Right hindlimb (tissue), 1 donor: ENCODE measurements around the gene RAD51B.
A peak's percentile ranks its signal among the peaks of the same experiment; 100 is the strongest.

Source experiments
- DNase-seq: peaks from one replicate; pipeline ENCODE4 v3.0.0-alpha.2; 2018

The RAD51B gene

DNA sequence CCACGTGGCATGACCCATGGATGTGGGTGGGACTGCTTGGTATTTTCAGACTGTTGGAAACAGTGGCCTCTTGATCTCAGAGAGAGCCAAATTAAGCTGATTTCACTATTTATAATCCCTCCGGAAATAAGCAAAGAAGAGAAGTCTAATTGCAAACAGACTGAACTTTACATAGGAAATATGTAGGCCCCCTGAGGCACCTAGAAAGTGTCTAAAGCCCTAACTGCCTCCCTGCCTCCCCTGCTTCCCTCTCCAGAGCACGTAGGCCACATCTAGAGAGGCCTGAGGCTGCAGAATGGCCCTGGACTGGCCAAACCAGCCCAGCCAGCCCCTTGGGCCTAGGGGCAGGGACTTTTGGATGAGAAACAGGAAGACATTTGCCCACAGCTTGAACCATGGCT lies 849.5 kb downstream of the RAD51B start:
- DNase-seq, result peak; percentile 29

DNA sequence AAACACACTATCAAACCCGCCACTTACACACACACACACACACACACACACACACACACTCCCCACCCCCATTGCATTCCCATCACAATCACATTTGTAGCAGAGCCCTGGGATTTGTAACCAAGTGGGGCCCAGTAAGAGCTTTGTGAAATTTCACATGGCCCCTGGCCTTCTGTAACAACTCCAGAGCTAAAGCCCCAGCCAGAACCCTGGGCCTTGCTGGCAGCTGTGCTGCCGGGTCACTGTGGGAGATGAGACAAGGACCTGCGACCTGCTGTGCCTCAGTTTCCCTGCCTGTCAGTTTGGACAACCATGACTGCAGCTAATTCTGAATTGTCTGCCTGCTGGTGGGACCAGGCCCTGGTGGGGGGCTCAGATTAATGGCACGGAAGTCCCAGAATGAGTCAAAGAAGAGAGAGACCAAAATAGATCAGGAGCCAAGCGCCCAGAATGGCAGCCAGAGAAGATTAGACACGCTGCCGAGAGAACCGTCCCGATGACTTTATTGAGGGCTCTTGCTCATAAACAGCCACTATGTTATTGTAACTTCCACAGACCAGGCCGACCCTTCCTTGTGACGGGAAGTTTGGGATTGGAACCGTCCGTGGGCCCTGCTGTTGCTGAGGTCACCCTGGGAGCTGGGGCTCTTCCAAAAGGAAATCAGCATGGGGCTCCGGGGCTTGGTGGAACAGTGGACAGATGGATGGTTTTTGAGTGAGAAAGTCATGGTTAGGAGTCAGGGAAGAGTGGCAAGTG lies 850.2 kb downstream of the RAD51B start:
- DNase-seq, result peak; percentile 63

DNA sequence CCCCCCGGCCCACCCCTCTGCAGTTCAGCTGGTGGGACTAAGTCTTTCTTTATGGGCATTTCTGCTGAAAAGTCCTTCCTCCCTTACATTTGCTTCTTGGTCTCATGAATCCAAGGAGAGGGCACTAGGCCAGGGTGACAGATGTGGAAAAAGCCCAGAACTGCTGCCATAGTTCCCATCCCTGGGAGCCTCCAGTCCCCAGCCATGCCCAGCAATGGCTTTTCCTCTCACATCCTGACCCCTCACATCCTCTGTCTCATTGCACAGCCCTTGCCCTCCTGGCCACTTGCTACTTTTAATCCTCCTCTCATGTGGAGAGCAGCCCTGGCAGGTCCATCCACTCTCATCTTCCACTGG lies 850.8 kb downstream of the RAD51B start:
- DNase-seq, result peak; percentile 61

DNA sequence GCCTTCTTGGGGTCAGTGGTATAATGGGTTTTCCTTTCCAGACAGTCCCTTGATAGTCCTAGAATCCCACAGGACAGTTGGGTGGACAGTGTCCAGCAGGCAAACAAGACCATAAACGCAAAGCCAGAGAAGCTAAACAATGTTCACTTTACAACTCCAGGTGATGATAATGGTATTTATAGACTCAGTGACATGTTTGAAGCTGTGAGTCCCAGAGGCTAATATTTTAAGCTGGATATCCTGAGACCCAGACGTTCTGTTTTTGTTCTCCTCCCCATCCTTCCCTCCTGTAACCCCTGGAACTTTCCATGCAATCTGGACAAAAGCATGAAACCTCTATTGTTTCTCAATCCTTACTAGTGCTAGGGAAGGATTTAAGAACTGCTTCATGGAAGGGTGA lies 852.3 kb downstream of the RAD51B start:
- no peak for DNase-seq

DNA sequence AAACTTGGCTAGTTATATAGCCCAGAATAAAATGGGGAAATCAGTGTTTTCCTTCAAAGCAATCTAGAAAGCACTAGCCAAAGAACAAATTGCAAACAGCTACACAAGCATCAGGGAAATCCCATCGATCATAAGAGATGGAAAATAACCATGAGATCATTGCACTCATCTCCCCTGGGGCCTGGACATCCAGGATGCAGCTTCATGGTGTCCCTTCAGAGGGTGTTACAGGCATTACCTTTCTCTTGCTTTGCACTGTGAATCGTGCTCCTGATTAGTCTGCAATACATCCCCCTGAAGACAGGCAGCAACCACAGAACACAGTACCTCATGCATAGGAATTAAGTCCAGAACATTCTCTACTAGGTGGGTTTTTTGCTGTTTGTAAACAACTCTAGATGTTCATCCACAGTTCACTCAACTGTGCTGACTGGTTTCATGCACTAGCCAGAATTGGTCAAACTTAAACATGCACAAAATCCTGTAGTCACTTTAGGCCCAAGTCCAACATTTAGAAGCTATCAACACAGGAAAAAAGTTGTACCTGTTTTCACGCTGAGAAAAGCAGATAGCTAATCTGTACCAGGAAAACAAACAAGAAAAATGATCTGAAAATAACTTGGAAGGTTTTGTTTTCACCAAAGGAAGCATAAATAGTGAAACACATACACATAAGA lies 853.2 kb downstream of the RAD51B start:
- no peak for DNase-seq

DNA sequence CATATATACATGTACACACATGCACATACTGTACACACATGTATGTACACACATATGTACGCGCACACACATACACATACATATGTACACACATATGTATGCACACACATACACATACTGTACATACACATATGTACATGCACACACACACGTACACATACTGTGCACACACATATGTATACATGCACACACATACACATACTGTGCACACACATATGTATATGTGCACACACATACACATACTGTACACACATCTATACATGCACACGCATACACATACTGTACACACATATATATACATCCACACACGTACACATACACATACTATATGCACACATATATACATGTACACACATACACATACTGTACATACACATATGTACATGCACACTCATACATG lies 853.9 kb downstream of the RAD51B start:
- DNase-seq, result no peak

DNA sequence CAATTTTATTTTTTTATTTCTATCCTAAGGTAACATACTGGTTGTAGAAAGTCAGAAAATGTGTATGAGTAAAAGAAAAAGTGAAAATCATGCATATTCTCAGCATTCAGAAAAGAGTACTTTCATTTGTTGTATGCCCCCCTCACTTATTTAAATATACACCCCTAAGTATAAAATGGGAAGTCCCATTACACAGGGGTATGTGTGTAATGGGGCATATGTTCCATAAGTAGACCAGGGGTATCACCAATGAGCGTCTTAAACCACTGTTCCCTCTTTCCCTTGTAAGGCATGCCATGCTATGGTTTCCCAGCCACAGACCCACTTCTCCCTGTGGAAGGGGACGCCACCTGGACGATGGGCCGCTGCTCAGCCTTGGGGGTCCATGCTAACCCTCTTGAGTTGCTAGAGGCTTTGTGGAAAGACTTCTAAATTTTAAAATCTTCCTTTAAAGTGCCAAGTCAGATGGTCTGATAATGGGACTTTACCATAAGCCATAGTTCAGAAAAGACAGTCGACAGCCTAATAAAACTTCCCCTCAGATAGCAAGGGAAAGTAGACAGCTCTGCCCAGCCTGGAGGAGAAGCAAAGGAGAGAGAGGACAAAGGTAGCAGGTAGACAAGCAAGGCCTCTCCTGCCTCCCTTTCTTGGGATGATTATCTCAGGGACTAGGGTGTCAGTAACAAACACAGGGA lies 855.1 kb downstream of the RAD51B start:
- DNase-seq, result no peak

DNA sequence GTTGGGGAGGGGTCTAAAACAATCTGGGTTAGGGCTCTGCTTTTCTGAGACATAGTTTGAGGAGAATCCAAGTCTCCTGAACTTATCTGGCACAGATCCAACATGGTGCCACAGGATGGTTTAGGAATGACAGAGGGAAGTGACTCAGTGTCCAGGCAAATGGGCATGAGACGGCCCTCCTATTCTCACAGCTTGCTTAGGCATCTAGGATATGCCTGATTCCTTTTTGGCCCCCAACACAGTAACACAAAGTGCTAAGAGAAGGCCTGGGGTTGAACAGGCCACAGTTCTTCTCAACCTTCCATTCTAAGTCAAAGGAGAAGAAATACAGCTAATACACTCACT lies 855.6 kb downstream of the RAD51B start:
- no peak for DNase-seq

DNA sequence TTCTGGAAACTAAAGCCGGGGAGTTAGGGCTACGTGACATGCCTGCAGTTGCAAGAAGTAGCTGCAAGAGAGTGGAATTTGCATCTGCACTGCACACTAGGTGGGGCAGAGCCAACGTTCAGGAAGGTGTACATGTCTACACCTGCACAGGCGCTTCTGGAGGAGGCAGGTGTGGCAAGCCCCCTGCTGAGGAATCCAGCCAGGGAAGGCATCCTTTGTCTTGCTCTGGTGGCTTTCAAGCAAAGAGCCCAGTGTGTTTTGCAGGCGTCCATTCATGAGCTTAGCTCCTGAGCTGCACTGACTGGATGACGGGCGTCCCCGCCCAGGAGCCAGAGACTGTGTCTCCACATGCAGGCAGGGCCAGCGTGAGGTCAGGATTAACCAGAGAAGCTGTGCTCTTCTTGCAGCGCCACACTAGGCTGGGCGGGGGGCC lies 856.9 kb downstream of the RAD51B start:
- DNase-seq, result no peak

DNA sequence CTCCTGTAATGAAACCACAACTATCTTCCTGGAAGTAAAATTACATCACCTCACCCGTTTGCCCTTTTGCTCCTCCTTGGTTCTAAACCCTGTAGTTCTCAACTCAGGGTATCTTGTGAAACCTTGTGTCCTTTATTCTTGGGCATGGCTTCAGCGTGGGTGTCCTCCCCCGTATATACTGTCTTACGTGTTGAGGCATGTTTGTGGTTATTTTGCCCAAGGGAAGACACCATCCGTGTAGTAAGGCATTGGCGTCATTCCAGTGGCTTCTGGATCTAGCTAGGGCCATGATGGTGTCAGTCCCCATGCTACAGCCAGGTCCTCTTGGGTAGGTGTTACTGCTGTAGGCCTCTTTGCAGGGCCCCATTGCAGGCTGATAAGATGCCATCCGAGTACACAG lies 857.9 kb downstream of the RAD51B start:
- DNase-seq, result no peak

DNA sequence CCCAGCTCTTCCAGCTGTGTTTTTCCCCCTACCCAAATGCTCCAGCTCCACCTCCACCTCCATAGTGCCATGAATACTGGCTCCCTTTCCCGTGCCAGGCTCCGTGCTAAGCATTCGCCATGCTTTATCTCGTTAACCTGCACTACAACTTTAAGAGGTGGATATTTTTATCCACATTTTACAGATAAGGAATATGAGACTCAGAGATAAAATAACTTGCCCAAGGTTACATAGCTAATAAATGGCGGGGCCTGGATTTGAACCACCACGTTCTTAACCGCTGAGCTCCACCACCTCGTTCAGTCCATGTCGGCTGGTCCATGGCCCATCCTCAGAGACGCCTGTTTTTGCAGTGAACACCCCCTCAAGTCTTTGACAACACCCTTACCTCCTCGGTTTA lies 858.3 kb downstream of the RAD51B start:
- DNase-seq, result no peak

DNA sequence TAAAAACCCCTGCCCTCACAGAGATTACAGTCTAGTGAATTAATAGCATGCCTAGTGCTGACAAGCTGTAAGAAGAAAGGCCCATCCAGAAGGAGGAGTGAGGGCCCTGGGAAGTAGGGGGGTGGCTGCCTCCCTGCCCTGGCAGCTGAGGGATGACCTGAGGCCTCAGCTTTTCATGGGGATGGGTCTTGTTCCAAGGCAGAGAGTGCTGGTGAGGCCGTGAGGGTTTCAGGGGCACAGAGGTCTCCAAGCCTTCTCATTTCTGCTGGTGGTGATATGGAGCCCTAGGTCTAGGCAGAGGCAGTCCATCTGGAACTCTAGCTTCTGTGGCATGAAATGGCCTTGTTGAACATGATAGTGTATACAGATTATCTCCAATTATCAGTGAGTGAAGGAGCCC lies 858.9 kb downstream of the RAD51B start:
- no peak for DNase-seq

DNA sequence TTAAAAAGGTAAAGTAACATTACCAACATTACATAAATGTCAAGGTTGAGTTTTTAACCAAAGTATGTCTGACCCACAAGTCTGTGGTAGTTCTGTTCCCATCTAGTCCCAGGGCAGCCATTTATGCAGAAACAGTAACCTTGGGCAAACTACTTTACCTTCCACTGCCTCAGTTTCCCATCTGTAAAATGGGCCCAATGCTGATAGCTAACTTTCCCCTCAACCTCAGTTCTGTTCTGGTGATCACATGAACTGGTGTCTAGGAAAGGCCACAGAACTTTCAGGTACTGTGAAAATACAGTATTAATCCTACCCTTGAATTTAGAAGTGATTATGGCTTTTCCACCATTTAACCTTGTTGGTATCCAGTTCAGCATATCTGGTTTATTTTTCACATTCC lies 859.7 kb downstream of the RAD51B start:
- DNase-seq, result no peak

DNA sequence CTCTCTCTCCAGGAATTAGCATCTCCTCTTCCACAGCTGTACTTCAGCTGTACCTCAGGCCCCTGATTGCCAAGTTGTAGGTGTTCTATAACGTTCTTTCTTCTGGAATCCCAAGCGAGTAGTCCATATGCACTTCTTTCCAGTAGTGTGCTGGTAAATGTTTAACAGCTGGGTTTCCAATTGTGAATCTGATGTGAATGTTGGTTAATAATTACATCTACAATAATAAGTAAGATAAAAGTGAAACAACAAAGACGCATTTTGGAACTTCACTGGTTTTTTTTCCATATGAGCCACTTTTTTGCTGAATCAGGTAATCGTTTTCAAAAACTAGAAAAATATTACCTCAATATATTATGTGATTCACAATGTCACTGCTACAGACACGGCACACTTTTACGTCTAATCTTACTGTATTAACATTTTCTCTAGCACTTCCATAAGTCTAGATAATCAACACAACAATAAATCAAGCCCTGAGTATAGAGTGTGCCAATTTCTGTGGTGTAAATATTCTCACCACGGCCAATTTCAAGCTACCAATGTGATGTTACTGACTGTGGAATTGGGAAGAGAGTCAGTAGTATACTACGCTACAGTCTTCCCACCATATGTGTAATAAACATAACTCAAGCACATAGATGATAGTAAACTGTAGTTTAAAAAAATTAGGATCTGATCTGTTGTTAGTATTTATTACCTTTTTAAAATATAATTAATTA lies 860.3 kb downstream of the RAD51B start:
- no peak for DNase-seq

DNA sequence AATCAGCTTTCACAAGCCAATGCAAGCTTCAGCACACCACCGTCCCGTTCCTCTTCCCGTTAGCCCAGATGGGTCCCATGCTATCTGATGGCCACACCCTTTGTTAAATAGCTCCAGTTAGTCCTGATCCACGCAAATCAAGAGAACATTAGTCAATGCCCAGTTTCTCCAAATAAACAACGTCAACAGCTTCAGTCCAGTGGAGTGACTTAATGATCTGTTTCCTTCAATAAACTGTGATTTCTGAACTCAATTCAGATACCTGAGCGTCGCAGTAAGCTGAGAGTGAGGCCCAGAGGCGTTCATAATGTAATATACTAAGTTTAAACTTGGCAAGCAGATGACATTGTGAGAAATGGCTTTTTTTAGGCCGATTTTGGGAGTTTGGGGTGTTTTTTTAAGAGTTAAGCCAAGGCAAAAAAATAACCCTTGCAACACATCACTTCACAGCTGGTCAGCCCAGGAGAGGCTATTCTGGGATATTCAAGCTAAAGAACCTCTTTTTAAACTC lies 861.0 kb downstream of the RAD51B start:
- DNase-seq, result no peak

DNA sequence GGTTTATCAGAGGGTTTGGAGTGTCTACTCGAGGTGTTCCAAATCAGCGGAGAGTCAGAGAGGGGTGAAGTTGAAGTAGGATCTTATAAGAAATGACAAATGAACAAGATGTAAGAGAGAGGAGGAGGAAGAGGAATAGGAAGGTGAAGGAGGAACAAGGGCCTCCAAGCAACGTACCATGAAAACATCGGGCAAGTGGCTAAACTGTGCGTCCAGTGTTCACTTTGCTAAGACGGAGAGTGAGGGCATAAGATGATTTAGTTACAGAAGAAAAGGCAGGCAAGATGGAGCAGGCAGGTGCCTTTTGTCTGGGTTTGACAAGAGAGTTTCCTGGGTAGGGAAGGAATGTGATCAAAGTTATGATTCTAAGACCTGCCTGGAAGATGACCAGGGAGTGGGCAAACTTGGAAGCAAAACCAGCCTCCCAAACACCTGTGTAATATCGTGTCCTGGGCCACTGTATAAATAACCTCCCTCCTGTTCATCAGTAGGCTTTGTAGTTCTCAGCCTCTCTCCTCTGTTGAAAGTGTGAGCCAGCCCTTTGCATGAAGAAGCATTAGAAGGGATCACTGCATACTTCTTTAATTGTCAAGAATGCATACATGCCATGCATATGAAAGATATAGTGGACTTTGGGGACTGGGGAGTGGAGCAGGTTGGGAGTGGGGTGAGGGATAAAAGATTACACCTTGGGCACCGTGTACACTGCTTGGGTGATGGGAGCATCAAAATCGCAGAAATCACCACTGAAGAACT lies 861.9 kb downstream of the RAD51B start:
- DNase-seq, result no peak

DNA sequence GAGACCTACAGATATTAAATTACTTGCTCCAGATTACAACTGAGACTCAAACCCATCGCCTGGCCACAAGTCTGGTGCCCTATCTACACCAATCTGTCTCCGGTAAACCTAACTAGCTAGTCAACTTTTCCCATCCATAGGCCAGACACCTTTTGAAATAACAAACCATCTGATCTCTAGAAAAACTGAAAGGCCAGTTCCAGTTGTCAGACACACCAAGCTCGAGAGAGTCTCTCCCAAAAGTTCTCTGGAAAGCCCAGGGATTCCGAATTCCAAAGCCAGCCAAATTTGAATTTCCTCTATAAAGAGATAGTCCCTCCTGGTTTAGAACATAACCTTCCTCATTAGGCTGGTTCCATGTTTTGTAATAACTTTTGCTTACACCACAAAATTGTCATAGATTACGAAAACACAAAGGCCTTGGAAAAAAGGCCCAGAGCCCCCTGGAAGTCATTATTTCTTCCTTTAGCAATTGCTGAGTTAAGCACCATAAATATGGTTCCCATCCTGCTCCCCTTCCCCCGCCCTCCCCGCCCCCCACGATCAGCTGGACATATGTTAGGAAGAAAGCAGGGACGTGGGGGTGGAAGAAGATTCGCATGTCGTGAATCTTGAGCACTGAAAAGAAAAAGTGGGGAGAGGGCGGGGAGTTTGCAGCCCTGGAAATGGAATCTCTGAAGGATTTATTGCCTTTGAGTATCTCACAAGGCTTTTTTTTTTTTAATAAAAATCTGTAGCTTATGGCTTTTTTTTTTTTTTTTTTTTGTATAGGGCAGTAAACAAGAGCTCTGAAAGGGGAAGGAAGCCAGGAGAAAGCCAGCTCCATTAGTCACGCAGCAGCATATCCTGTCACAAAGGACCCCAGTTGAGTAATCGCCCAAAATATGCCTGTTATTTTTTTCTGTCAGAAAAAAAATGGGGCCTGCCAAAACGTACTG lies 862.9 kb downstream of the RAD51B start:
- DNase-seq, result peak; percentile 88

DNA sequence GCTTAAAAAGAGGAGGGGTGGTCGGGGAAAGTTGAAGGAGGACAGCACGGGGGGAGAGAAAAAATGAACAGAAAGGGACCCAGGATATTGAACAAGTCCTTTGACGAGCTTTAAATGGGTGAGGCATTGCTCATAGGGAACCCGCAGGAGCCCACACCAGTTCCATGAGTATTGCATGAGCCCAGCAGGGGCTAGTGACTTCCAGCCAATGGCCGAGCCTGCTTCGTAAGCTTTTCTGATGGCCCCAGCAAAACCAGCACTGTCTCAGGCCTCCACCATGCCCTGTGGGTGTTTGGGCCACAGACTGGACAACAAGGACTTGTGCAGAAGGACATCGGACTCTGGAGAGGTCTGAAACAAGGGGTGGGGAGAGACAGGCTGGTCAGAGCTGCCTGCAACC lies 863.7 kb downstream of the RAD51B start:
- DNase-seq, result no peak

DNA sequence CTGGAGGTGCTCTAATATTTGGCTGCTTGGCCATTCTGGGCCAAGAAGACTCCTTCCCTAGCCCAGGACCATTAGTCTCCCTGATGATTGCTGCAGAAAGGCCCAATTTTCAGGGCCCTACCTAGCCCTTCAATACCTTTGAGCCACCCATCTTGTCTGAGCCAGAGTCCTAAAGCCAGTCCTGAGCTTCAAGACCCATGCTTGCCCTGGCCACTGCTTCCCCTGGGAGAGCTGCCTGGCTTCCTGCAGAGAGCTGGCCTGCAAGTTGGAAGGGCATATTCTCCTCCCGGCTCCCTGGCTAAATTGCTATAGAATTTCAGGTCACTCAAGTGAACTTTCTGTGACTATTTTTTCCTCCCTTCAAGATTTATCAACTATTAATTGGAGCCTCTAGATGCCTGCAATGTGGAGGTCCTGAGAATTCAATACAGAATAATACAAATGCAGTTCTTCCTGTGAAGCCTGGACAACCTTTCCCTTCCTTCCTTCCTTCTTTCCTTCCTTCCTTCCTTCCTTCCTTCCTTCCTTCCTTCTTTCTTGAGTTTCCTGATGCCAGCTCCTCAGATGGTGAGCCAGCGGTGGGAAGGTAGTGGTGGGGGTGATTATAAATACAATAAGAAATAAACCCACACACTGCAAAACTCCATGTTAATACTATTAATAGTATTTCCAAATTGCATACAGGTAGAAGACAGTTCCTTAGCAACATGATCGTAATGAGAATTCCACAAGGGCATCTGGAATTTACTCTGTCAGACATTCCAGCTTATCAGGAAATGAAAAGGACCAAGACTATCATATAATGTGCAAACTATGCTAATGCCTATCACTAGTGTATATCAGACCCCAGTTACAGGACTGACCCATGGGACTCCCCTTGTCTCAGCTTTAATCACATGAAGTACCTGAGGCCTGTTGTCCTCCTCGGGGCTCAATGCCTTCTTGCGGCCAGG lies 865.2 kb downstream of the RAD51B start:
- DNase-seq, result no peak
